CD4-positive, alpha-beta T cell treated with Interleukin-6 for 4 hours (primary cell): ENCODE results near the gene NCKAP5.

Source experiments
- DNase-seq: peaks from one replicate; pipeline ENCODE4 v3.0.0-alpha.2; 2020; ENCODE audit warnings: mixed read lengths

Gene NCKAP5

DNA sequence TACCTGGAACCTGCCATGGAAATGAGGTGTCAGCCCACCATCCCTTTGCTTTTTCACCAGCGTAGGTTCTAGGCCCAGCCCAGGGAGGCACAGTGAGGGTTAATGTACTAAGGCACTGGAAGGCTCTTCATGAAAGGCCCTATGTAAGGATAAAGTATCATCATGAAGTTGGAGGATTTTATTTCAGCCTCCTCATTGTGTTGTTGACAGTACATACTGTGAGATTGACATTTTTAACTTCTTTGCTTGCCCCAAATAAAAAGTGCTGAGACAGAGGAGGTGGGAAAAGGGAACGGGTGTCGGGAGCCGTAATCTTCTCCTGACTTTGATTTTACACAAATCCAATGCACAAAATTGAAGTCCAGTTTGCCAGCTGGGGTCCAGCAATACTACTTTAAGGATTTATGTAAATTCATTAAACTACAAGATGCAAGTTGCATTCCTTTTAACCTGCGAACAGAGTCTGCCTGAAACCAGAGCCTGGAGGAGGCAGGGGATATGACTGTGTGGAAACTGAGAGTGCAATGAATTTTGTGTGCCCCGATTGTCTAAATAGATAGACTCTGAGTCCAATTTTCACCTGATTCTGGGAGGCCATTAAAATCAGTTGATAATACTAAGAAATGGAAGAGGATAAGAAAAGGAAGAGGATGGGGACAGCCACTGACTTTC lies 5.4 kb upstream of the NCKAP5 start:
- DNase-seq = no peak

DNA sequence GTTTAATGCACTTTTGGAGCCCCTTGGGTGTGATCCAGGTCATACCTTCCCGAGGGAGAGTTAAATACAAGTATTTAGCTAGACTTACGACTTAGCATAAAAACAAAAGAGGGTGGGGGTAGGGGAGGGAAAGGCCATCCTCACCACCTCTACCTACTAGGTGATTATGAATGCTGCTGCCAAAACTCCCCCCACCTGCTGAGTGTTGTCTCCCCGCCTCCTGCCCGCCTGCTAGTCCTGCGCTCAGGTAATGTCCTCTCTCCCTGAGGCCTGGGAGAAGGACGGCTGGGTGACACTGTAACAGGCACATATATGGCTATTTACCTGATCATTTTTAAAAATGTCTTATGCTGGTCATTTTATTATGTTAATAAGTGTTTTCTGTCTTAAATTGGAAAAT lies 3.0 kb upstream of the NCKAP5 start:
- no peak for DNase-seq

DNA sequence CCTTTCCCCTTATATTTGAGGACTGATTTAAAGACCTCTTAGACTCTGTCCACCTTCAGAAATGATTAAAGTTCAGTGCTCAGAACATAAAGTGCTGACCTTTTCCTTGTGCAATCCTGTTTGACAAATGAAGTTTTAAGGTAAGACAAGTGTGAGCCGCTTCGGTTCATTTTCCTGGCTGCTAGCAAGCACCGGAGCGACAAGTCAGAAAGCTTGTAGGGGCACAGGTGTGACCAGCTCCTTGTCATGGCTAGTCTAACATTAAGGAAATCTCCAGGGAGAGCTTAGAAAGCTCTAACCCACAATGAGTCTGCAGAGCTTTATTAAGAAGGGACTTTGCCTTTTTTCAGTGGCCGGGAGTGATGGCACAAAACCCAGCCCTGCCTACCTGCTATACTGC lies 2.3 kb upstream of the NCKAP5 start:
- no peak for DNase-seq

GRCh38 chr2:133569286-133569830 lies 1.1 kb upstream of the NCKAP5 start:
- no peak for DNase-seq

DNA sequence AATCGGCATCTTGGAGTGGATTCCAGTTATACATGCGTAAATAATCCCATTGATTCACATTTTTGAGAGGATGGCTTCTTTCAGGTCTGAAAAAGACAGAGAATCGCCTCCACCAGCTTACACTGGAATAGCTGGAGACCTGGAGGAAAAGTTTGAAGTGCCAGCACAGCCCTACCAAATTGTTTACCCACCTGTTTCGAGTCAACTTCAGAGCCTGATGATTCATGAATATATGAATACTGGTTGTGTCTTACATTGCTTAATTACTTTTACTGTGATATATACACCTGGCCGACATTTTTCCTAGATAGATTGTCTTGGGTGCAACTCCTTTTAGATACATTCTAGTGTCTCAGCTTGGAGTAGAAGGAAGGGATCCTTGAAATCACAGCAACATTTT lies 335 bp upstream of the NCKAP5 start:
- DNase-seq = no peak

DNA sequence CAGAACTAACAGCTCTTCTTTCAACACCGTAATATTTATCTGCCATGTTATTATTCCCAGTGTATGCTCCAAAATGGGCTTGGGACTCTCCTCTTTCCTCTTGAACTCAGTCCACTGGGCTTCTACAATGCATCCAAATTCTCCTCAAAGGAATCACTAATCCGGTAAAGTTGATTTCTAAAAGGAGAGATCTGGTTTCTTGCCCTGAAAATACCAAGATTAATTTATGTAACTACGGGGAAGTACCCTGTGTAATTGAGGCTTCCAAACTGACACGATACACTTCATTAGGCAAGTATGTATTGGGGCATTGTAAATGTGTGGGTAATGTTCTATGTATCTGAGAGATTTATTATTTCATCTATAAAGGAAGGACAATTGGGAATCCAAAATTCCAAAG lies 5.7 kb downstream of the NCKAP5 start:
- no peak for DNase-seq

- no peak for DNase-seq
Measured at GRCh38 chr2:133561045-133561852, 7.0 kb downstream of the NCKAP5 start.

DNA sequence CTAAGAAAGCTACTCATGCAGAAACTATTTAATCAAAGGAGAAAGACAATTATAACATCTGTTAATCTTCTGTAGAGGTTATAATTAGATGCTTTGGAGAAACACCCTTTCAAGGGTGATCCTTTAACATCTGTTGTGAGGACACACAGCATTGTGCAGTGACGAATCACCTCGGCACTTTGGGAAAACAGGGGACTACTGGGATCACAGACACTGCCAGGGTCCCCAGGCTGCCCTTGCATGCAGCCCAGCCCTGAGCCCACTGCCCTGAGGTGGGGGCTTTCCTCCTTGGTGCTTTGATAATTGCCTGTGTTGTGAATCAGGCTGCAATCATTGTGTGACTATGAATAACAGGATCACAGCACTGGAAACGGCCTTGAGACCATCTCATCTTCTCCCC lies 10.6 kb downstream of the NCKAP5 start:
- DNase-seq = no peak

DNA sequence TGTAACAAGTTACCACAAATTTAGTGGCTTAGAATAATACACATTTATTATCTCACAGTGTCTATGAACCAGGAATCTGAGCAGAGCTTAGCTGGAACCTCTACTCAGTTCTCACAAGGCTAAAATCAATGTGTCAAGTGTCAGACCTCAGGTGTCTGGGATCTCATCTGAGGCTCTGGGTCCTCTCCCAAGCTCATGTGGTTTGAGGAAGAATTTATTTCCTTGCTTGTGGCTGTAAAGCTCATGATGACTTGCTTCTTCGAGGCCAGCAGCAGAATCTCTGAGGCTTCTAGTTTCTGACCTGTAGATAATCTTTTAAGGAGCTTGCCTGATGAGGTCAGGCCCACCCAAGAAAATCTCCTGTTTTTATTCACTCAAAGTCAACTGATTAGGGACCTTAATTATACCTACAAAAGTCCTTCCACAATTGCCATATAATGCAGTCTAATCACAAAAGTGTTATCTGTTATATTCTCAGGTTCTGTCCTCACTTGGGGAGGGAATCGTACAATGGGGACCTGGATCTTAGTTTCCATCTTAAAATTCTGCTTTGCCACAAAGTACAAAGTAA lies 14.3 kb downstream of the NCKAP5 start:
- DNase-seq = no peak

GRCh38 chr2:133553251-133553650 lies 15.0 kb downstream of the NCKAP5 start:
- DNase-seq = no peak

GRCh38 chr2:133552821-133553220 lies 15.4 kb downstream of the NCKAP5 start:
- DNase-seq = no peak

DNA sequence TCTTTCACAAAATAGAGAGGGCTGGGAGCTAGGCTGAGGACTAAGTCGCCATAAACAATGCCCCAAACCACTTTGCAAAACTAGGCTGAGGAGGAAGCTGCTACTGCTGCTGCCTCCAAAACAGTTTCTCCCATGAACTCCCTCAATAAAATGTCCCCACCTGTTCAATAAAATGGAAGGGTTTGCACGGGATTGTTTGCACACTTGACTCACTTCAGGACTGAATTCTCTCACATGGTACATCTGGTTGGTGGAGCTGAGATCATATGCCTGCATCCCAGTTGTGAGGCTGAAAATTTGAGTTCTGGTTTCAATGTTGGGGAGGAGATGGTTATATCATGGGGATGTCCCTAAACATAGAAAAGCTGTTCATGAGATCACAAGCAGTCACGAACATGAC lies 26.5 kb downstream of the NCKAP5 start:
- no peak for DNase-seq

DNA sequence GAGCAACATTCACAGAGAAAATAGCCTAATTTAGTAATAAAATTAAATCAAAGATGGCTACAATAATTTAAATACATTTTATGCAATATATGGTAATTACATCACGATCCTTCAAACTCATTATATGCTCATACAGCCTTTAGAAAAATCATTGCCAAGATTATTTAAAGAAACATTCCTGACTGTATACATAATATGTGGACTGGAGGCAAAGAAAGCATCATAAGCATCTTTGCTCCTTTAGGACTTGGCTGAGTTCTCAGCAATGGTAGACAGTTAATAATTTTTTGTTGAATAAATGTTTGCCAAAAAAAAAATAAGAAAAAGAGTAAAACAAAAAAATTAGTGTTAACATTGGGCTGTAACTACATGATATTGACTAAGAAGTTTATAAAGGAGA lies 26.9 kb downstream of the NCKAP5 start:
- DNase-seq = no peak

DNA sequence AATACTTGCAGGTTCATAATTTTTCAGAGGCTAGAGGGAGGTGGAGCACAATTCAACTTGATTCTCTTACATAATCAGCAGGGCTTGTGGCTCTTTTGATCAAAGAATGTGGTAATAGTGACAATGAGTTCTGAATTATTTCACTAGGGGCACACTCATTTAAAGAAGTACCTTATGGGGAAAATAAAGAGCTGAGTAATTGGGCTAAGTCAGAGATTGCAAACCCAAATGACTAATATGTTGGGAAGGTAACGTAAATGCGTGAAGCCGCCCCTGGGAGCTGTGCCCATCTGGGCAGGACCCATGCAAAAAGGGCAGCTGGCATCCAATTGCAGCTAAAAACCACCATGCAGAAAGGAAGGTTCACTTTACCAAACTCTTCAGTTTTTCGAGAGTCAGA lies 35.3 kb downstream of the NCKAP5 start:
- DNase-seq = no peak

DNA sequence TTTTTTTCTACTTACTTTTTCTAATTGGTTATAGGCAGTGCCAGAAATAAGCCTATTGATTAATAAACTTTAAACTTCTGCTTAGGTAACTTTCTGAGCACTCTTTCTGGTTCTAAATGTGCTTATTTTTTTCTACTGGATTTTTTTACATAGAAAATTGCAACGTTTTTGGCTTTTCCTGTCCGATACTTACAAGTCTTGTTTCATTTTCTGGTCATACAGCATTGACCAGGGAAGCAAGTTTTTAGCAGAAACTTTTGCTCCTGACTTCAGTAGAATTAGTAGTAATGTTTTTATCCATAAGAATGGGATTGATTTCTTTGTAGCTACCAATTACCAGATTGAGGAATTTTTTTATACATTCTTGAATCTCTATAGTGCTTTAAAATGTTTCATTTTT lies 36.9 kb downstream of the NCKAP5 start:
- DNase-seq = no peak

DNA sequence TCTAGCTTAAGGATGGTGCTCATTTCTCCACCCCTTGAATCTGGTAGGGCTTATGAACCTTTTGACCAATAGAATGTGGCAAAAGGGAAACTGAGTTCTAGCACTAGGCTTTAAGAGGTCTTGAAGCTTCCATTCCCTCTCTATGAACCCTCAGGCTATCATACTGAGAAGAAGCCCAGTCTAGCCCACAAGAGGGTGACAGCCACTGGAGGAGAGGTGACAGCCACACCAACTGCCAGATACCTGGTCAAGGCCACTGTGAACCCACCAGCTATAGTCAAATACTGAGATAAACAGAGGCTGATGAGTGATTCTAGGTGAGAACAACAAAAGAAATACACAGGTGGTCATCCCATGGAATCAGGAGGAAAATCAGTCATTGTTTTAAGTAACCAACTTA lies 37.6 kb downstream of the NCKAP5 start:
- DNase-seq = no peak

DNA sequence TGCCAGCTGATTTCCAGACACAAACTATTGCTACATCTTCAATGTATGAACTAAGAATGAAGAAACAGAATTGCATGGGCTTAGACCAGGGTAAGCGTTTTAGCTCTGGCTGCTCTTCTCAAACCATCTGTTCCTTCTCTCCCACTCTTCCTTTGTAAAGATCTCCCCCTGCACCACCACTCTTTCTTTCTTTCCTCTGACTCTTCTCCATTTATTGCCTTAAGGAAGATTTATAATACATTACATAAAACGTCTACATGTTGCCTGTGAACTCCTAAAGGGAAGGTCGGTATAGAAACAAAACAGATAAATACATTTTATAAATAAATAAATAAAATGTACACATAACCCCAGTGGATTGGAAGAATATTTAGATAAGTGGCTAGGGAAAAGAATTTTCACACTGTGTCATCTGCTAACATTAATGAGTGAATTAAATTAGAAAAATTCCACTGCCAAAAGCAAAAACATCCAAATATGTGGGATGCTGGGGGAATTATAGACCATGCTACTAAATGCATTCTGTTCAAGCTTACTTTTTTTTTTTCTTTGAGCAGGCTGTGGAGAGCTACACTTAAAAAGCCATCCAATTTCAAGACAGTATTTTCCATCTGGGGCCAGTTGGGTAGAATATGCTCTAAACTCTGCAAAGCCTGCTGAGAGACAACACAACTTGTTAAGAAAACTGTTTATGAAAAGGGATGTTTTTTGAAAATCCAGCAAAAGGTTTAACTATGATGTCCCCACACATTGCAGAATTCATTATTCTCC lies 41.5 kb downstream of the NCKAP5 start:
- no peak for DNase-seq

DNA sequence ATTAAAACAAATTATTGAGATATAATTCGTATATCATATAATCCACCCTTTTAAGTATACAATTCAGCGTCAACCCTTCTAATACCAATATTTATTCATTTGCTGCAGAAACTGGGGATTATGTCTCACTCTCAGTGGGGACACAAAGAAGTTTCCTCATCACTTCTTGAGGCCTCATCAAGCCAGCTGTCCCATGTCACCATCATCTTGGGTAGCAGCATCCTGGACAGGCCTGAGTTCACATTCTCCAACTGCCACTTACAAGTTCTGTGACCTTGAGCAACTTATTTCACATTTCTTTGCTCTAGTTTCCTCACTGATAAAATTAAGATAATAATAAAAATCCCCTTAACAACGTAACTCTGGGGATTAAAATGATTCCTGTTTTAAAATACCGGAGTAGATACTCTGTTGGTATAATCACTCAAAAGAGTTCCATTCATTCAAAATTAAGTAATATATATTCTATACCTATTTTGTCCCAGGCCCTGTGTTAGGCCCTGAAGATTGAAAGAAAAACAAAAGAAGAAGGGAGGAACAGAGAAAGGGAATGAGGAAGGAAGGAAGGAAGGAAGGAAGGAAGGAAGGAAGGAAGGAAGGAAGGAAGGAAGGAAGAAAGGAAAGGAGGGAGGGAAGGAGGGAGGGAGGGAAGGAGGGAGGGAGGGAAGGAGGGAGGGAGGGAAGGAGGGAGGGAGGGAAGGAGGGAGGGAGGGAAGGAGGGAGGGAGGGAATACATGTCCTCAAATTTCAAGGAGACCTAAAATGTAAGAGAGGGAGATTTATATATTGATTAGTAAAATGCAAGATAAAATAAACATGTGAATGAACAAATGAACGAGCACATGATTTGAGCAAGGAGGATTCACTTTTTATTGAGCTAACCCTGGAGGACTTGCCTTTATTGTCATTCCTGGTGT lies 42.4 kb downstream of the NCKAP5 start:
- no peak for DNase-seq

GRCh38 chr2:133525090-133525489 lies 43.2 kb downstream of the NCKAP5 start:
- DNase-seq = no peak

GRCh38 chr2:133523406-133523805 lies 44.9 kb downstream of the NCKAP5 start:
- no peak for DNase-seq

- no peak for DNase-seq
Measured at GRCh38 chr2:133522204-133522603, 46.1 kb downstream of the NCKAP5 start.

GRCh38 chr2:133521146-133521745 lies 47.0 kb downstream of the NCKAP5 start:
- no peak for DNase-seq
